ENCODE measurements around the gene CDK5.

Gene CDK5

GRCh38 chr7:151009327-151010036 is 48.2 kb downstream of the CDK5 start:
- Histone ChIP-seq H3K27me3 (ENCODE audit: control insufficient read depth in 1 of 2, insufficient read depth in 2 of 2, low read length in 2 of 2) (no peaks in the 10 kb centered on the region), H3K27ac (ENCODE audit: low read depth, low read length) (no peak overlapping the region), H3K9me3 (ENCODE audit: control insufficient read depth in 1 of 2, low read length in 2 of 2) (no peaks in the 10 kb centered on the region), H3K4me1 (ENCODE audit: control insufficient read depth in 1 of 2, insufficient read depth in 2 of 2, low read length in 2 of 2) (peaks cover 25 to 31% of the 10 kb centered on the region in 2 donors), H3K36me3 (ENCODE audit: control insufficient read depth in 1 of 2, insufficient read depth in 2 of 2, low read length in 2 of 2) (no peaks in the 10 kb centered on the region), H3K9ac (ENCODE audit: low read depth in 1 of 2, low read length in 2 of 2) (no peak overlapping the region), H3K4me3 (ENCODE audit: low read depth in 1 of 2, low read length in 2 of 2) (no peak overlapping the region)

- H3K4me1 ChIP-seq (ENCODE audit: control insufficient read depth in 1 of 2, insufficient read depth in 2 of 2, low read length in 2 of 2), result peaks cover 25% of the 10 kb centered on the region in 2 donors
Measured at GRCh38 chr7:151008511-151009323, 49.0 kb downstream of the CDK5 start.

GRCh38 chr7:151008143-151008510 is 49.6 kb downstream of the CDK5 start:
- Histone ChIP-seq H3K4me1 (ENCODE audit: control insufficient read depth in 1 of 2, insufficient read depth in 2 of 2, low read length in 2 of 2) (peaks cover 21 to 23% of the 10 kb centered on the region in 2 donors), H3K27ac (ENCODE audit: low read depth, low read length) (no peak overlapping the region), H3K27me3 (ENCODE audit: control insufficient read depth in 1 of 2, insufficient read depth in 2 of 2, low read length in 2 of 2) (no peaks in the 10 kb centered on the region), H3K9ac (ENCODE audit: low read depth in 1 of 2, low read length in 2 of 2) (peak overlapping the region in 1 of 2 donors; percentile 9), H3K4me3 (ENCODE audit: low read depth in 1 of 2, low read length in 2 of 2) (peak overlapping the region; percentile 66 to 74), H3K36me3 (ENCODE audit: control insufficient read depth in 1 of 2, insufficient read depth in 2 of 2, low read length in 2 of 2) (no peaks in the 10 kb centered on the region), H3K9me3 (ENCODE audit: control insufficient read depth in 1 of 2, low read length in 2 of 2) (no peaks in the 10 kb centered on the region)

More at GRCh38 chr7:151008511-151009323, 49.0 kb downstream of the CDK5 start:
- Histone ChIP-seq H3K9me3 (ENCODE audit: control insufficient read depth in 1 of 2, low read length in 2 of 2) (no peaks in the 10 kb centered on the region), H3K36me3 (ENCODE audit: control insufficient read depth in 1 of 2, insufficient read depth in 2 of 2, low read length in 2 of 2) (no peaks in the 10 kb centered on the region), H3K27ac (ENCODE audit: low read depth, low read length) (no peak overlapping the region), H3K9ac (ENCODE audit: low read depth in 1 of 2, low read length in 2 of 2) (peak overlapping the region; percentile 9 to 15), H3K27me3 (ENCODE audit: control insufficient read depth in 1 of 2, insufficient read depth in 2 of 2, low read length in 2 of 2) (no peaks in the 10 kb centered on the region), H3K4me3 (ENCODE audit: low read depth in 1 of 2, low read length in 2 of 2) (peak overlapping the region; percentile 66 to 74)

- Histone ChIP-seq H3K27ac (ENCODE audit: low read depth, low read length) (no peak overlapping the region), H3K4me3 (ENCODE audit: low read depth in 1 of 2, low read length in 2 of 2) (peak overlapping the region in 1 of 2 donors; percentile 74), H3K9ac (ENCODE audit: low read depth in 1 of 2, low read length in 2 of 2) (no peak overlapping the region), H3K4me1 (ENCODE audit: control insufficient read depth in 1 of 2, insufficient read depth in 2 of 2, low read length in 2 of 2) (peaks cover 15 to 17% of the 10 kb centered on the region in 2 donors), H3K27me3 (ENCODE audit: control insufficient read depth in 1 of 2, insufficient read depth in 2 of 2, low read length in 2 of 2) (no peaks in the 10 kb centered on the region), H3K36me3 (ENCODE audit: control insufficient read depth in 1 of 2, insufficient read depth in 2 of 2, low read length in 2 of 2) (no peaks in the 10 kb centered on the region), H3K9me3 (ENCODE audit: control insufficient read depth in 1 of 2, low read length in 2 of 2) (no peaks in the 10 kb centered on the region)
Measured at GRCh38 chr7:151007469-151007898, 50.2 kb downstream of the CDK5 start.

- Histone ChIP-seq H3K9me3 (ENCODE audit: control insufficient read depth in 1 of 2, low read length in 2 of 2) (no peaks in the 10 kb centered on the region), H3K9ac (ENCODE audit: low read depth in 1 of 2, low read length in 2 of 2) (no peak overlapping the region), H3K27me3 (ENCODE audit: control insufficient read depth in 1 of 2, insufficient read depth in 2 of 2, low read length in 2 of 2) (no peaks in the 10 kb centered on the region), H3K4me3 (ENCODE audit: low read depth in 1 of 2, low read length in 2 of 2) (no peak overlapping the region), H3K27ac (ENCODE audit: low read depth, low read length) (no peak overlapping the region), H3K36me3 (ENCODE audit: control insufficient read depth in 1 of 2, insufficient read depth in 2 of 2, low read length in 2 of 2) (no peaks in the 10 kb centered on the region), H3K4me1 (ENCODE audit: control insufficient read depth in 1 of 2, insufficient read depth in 2 of 2, low read length in 2 of 2) (peaks cover 8 to 12% of the 10 kb centered on the region in 2 donors)
Measured at GRCh38 chr7:151006590-151007300, 51.0 kb downstream of the CDK5 start.

- H3K9ac ChIP-seq (ENCODE audit: low read depth in 1 of 2, low read length in 2 of 2), result no peak overlapping the region
- H3K27ac ChIP-seq (ENCODE audit: low read depth, low read length), result no peak overlapping the region
- peaks cover 8 to 10% of the 10 kb centered on the region in 2 donors for H3K4me1 ChIP-seq (ENCODE audit: control insufficient read depth in 1 of 2, insufficient read depth in 2 of 2, low read length in 2 of 2)
- H3K36me3 ChIP-seq (ENCODE audit: control insufficient read depth in 1 of 2, insufficient read depth in 2 of 2, low read length in 2 of 2), result no peaks in the 10 kb centered on the region
- no peak overlapping the region for H3K4me3 ChIP-seq (ENCODE audit: low read depth in 1 of 2, low read length in 2 of 2)
- no peaks in the 10 kb centered on the region for H3K27me3 ChIP-seq (ENCODE audit: control insufficient read depth in 1 of 2, insufficient read depth in 2 of 2, low read length in 2 of 2)
- no peaks in the 10 kb centered on the region for H3K9me3 ChIP-seq (ENCODE audit: control insufficient read depth in 1 of 2, low read length in 2 of 2)
Measured at GRCh38 chr7:151005566-151005965, 52.1 kb downstream of the CDK5 start.
